H9 (cell line): ENCODE results near the gene ATP8B4. TPM values are rescaled to one million over a fixed set of nuclear protein-coding genes. Genes with fewer than 3 reads are reported as not detected.

ENCODE experiments used
- DNase-seq: peaks from one replicate; pipeline ENCODE4 v3.0.0-alpha.2; 2017
- H2AFZ ChIP-seq: one replicate; pipeline ENCODE4 v1.6.1; 2013; ENCODE audit warnings: mild to moderate bottlenecking, low read length, control low read depth, moderate library complexity
- H2AK5ac ChIP-seq: 2 replicates; pipeline ENCODE4 v1.6.1; 2013; ENCODE audit warnings: low read length, control low read depth, mixed read lengths; ENCODE audit not compliant: insufficient read length
- H2BK120ac ChIP-seq: one replicate; pipeline ENCODE4 v1.6.1; 2013; ENCODE audit warnings: low read depth, mild to moderate bottlenecking, low read length, control low read depth, inconsistent platforms; ENCODE audit not compliant: poor library complexity, severe bottlenecking
- H2BK12ac ChIP-seq: 2 replicates; pipeline ENCODE4 v1.6.1; 2013; ENCODE audit warnings: low read length, control low read depth, mixed read lengths, low read depth; ENCODE audit not compliant: insufficient read length
- H2BK15ac ChIP-seq: 2 replicates; pipeline ENCODE4 v1.6.1; 2013; ENCODE audit warnings: low read depth, low read length, control low read depth
- H2BK20ac ChIP-seq: one replicate; pipeline ENCODE4 v1.6.1; 2013; ENCODE audit warnings: low read depth, mild to moderate bottlenecking, low read length, control low read depth, inconsistent platforms; ENCODE audit not compliant: poor library complexity, severe bottlenecking
- H2BK5ac ChIP-seq: 2 replicates; pipeline ENCODE4 v1.6.1; 2013; ENCODE audit warnings: low read length, control low read depth, mixed read lengths; ENCODE audit not compliant: insufficient read length
- H3K14ac ChIP-seq: 2 replicates; pipeline ENCODE4 v1.6.1; 2013; ENCODE audit warnings: low read length, control low read depth; ENCODE audit not compliant: insufficient read depth
- H3K18ac ChIP-seq: 2 replicates; pipeline ENCODE4 v1.6.1; 2013; ENCODE audit warnings: low read depth, mild to moderate bottlenecking, mixed read lengths, low read length, control low read depth; ENCODE audit not compliant: insufficient read length
- H3K23ac ChIP-seq: 2 replicates; pipeline ENCODE4 v1.6.1; 2013; ENCODE audit warnings: low read length, control low read depth, mixed read lengths, low read depth; ENCODE audit not compliant: insufficient read length
- H3K23me2 ChIP-seq: 2 replicates; pipeline ENCODE4 v1.6.1; 2013; ENCODE audit warnings: low read depth, mild to moderate bottlenecking, mixed read lengths, low read length, control low read depth; ENCODE audit not compliant: insufficient read length, poor library complexity, severe bottlenecking
- H3K27ac ChIP-seq: 2 replicates; pipeline ENCODE4 v1.5.1; 2013; ENCODE audit warnings: low read length, control low read depth, mixed read lengths, low read depth; ENCODE audit not compliant: insufficient read length
- H3K27me3 ChIP-seq: 2 replicates; pipeline ENCODE4 v1.6.1; 2013; ENCODE audit warnings: low read length, control low read depth, inconsistent platforms; ENCODE audit not compliant: insufficient read depth
- H3K4ac ChIP-seq: 2 replicates; pipeline ENCODE4 v1.6.1; 2013; ENCODE audit warnings: low read depth, mild to moderate bottlenecking, control low read depth, inconsistent platforms, low read length, moderate library complexity
- H3K4me1 ChIP-seq: 2 replicates; pipeline ENCODE4 v1.6.1; 2013; ENCODE audit warnings: low read length, control low read depth, inconsistent platforms; ENCODE audit not compliant: insufficient read depth
- H3K4me2 ChIP-seq: 2 replicates; pipeline ENCODE4 v1.6.1; 2013; ENCODE audit warnings: low read length, control low read depth, mixed read lengths; ENCODE audit not compliant: insufficient read length, insufficient read depth
- H3K56ac ChIP-seq: 2 replicates; pipeline ENCODE4 v1.6.1; 2013; ENCODE audit warnings: low read depth, mild to moderate bottlenecking, mixed read lengths, low read length, control low read depth; ENCODE audit not compliant: insufficient read length
- H3K79me1 ChIP-seq: 2 replicates; pipeline ENCODE4 v1.6.1; 2013; ENCODE audit warnings: low read depth, mild to moderate bottlenecking, moderate library complexity, low read length, control low read depth, inconsistent platforms; ENCODE audit not compliant: insufficient read depth, poor library complexity, severe bottlenecking
- H3K79me2 ChIP-seq: 2 replicates; pipeline ENCODE4 v1.6.1; 2013; ENCODE audit warnings: low read length, control low read depth, inconsistent platforms; ENCODE audit not compliant: insufficient read depth
- H3K9ac ChIP-seq: 2 replicates; pipeline ENCODE4 v1.6.1; 2013; ENCODE audit warnings: low read length, control low read depth, mixed read lengths; ENCODE audit not compliant: insufficient read length; ENCODE audit errors: extremely low read depth
- H3K9me3 ChIP-seq: one replicate; pipeline ENCODE4 v1.6.1; 2013; ENCODE audit warnings: low read depth, low read length, inconsistent platforms; ENCODE audit not compliant: control insufficient read depth
- H3T11ph ChIP-seq: one replicate; pipeline ENCODE4 v1.6.1; 2013; ENCODE audit warnings: mild to moderate bottlenecking, low read length, control low read depth, inconsistent platforms
- H4K20me1 ChIP-seq: one replicate; pipeline ENCODE4 v1.6.1; 2013; ENCODE audit not compliant: control insufficient read depth, insufficient read length, insufficient read depth
- H4K5ac ChIP-seq: 2 replicates; pipeline ENCODE4 v1.6.1; 2013; ENCODE audit warnings: low read depth, mild to moderate bottlenecking, mixed read lengths, low read length, control low read depth; ENCODE audit not compliant: insufficient read length
- H4K8ac ChIP-seq: replicated peaks from 2 replicates; pipeline ENCODE4 v1.6.1; 2013; ENCODE audit warnings: low read length, control low read depth, mixed read lengths, low read depth; ENCODE audit not compliant: insufficient read length
- H4K91ac ChIP-seq: 2 replicates; pipeline ENCODE4 v1.6.1; 2013; ENCODE audit warnings: low read depth, mild to moderate bottlenecking, moderate library complexity, mixed read lengths, low read length, control low read depth; ENCODE audit not compliant: insufficient read length
- H3K27ac Mint-ChIP-seq, 3 experiments: 2 replicates in 2 of 3; 3 replicates in 1 of 3; pipeline ENCODE4 v1.8.0; 2020 to 2021; ENCODE audit warnings: mixed read lengths in 3 of 3, mild to moderate bottlenecking in 1 of 3, moderate library complexity in 1 of 3
- H3K27me3 Mint-ChIP-seq: 2 replicates; pipeline ENCODE4 v1.8.0; 2021; ENCODE audit warnings: low read depth, mild to moderate bottlenecking, moderate library complexity, mixed read lengths
- H3K36me3 Mint-ChIP-seq, 3 experiments: 2 replicates in 2 of 3; 3 replicates in 1 of 3; pipeline ENCODE4 v1.8.0; 2020 to 2021; ENCODE audit warnings: low read depth in 3 of 3, mixed read lengths in 3 of 3; ENCODE audit not compliant: insufficient read depth in 1 of 3
- H3K4me1 Mint-ChIP-seq, 2 experiments: 2 replicates each; pipeline ENCODE4 v1.8.0; 2020; ENCODE audit warnings: mixed read lengths in 2 of 2
- H3K4me3 Mint-ChIP-seq, 2 experiments: 2 replicates in 1 of 2; 3 replicates in 1 of 2; pipeline ENCODE4 v1.8.0; 2020 to 2021; ENCODE audit warnings: mild to moderate bottlenecking in 2 of 2, mixed read lengths in 2 of 2, moderate library complexity in 1 of 2
- H3K9me3 Mint-ChIP-seq, 2 experiments: 2 replicates in 1 of 2; 3 replicates in 1 of 2; pipeline ENCODE4 v1.8.0; 2020; ENCODE audit warnings: mild to moderate bottlenecking in 2 of 2, mixed read lengths in 2 of 2, moderate library complexity in 1 of 2
- WGBS: extraction: QIAGEN DNeasy Blood & Tissue Kit; methylation state at CpG from one replicate; pipeline ENCODE4 v1.1.7; 2013; ENCODE audit warnings: missing lambda C conversion rate, low lambda C conversion rate, mixed read lengths; ENCODE audit not compliant: insufficient read length; ENCODE audit errors: extremely low coverage; 5-methylcytosine and 5-hydroxymethylcytosine counted together
- total RNA-seq: library from RNA; stranded (reverse); gene quantifications from 2 replicates; pipeline ENCODE4 v1.2.1, GENCODE V29; 2021
- TF ChIP-seq, protein P1 (sequence below): fragments of 200-600 bp; sonication (generic); conservative IDR thresholded peaks from 3 replicates; pipeline ENCODE4 v1.8.0; 2021; ENCODE audit warnings: antibody characterized with exemption, mild to moderate bottlenecking

ATP8B4 gene
- total RNA-seq, 1 experiment from 2014 or later: 0.52 TPM

DNA sequence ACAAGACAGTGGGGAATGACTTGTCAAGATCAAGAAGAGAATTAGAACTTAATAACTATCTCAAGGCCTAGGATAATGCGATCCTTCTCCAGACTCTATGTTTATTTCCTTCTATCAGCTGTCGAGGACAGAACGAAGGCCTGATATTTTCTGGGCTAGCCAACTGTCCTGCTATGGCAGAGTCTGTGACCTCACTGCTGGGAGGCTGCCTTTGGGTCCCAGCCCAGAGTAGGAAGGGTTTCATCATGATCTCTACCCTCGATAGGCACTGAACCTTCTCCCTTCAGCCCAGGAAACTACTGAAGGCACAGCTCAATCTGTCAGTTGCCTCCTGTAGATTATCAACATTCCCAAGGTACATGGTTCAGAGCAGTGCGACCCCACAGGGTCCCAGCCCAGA, 237.2 kb downstream of the ATP8B4 start:
- Histone ChIP-seq H3K23me2 (no peaks in the 10 kb centered on the region), H4K91ac (no peak overlapping the region), H2BK15ac (no peak overlapping the region), H4K8ac (no peak overlapping the region), H3K23ac (no peak overlapping the region), H3K79me2 (no peaks in the 10 kb centered on the region), H2BK5ac (no peak overlapping the region), H3K14ac (no peak overlapping the region), H2BK20ac (no peak overlapping the region), H3K9ac (no peak overlapping the region), H4K20me1 (no peaks in the 10 kb centered on the region), H4K5ac (no peak overlapping the region), H3K4me2 (no peak overlapping the region), H3K4ac (no peak overlapping the region), H3K56ac (no peak overlapping the region), H3K18ac (no peak overlapping the region), H2AFZ (no peak overlapping the region), H3K9me3 (no peaks in the 10 kb centered on the region), H3K27ac (no peak overlapping the region), H2BK12ac (no peak overlapping the region), H3K27me3 (no peaks in the 10 kb centered on the region), H2BK120ac (no peak overlapping the region), H3K79me1 (no peaks in the 10 kb centered on the region), H3K4me1 (peaks cover 5% of the 10 kb centered on the region; the same call in 1 of the 2 replicates), H2AK5ac (no peak overlapping the region), H3T11ph (no peak overlapping the region)
- no peaks in the 10 kb centered on the region; a peak in 2 of 5 replicates for H3K9me3 Mint-ChIP-seq
- no peak overlapping the region for H3K4me3 Mint-ChIP-seq
- TF ChIP-seq, protein P1, sequence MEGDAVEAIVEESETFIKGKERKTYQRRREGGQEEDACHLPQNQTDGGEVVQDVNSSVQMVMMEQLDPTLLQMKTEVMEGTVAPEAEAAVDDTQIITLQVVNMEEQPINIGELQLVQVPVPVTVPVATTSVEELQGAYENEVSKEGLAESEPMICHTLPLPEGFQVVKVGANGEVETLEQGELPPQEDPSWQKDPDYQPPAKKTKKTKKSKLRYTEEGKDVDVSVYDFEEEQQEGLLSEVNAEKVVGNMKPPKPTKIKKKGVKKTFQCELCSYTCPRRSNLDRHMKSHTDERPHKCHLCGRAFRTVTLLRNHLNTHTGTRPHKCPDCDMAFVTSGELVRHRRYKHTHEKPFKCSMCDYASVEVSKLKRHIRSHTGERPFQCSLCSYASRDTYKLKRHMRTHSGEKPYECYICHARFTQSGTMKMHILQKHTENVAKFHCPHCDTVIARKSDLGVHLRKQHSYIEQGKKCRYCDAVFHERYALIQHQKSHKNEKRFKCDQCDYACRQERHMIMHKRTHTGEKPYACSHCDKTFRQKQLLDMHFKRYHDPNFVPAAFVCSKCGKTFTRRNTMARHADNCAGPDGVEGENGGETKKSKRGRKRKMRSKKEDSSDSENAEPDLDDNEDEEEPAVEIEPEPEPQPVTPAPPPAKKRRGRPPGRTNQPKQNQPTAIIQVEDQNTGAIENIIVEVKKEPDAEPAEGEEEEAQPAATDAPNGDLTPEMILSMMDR: no peak
- no CpG with 5 or more reads among the region's 5 CpGs for WGBS
- peaks cover 28 to 29% of the 10 kb centered on the region in 2 experiments for H3K4me1 Mint-ChIP-seq
- H3K27me3 Mint-ChIP-seq: no peaks in the 10 kb centered on the region
- DNase-seq: no peak
- H3K27ac Mint-ChIP-seq: no peak overlapping the region; a peak in 1 of 7 replicates
- peaks cover 2 to 8% (median 3%) of the 10 kb centered on the region in 3 experiments; a peak in 3 of 7 replicates for H3K36me3 Mint-ChIP-seq
